Upper lobe of left lung (tissue), 6 donors: ENCODE data around the gene AFTPH. TPM values are rescaled to one million over a fixed set of nuclear protein-coding genes. Genes with fewer than 3 reads are reported as not detected.

Experiments
- ATAC-seq, 2 donors: fragments of 200-7000 bp; cut with Tn5 transposase; one replicate each; pipeline ENCODE4 v1.9.1; 2022; ENCODE audit warnings: mild to moderate bottlenecking in 2 of 2, moderate library complexity in 2 of 2; ENCODE audit not compliant: low FRiP score in 2 of 2
- DNase-seq, 2 donors: peaks; one replicate each; pipeline ENCODE4 v3.0.0-alpha.2; 2019 to 2020
- H3K27ac ChIP-seq, 4 donors: fragments of 200-600 bp; sonication (generic); one replicate each; pipeline ENCODE4 v1.5.1; 2016 to 2019
- H3K27me3 ChIP-seq, 4 donors: fragments of 200-600 bp; sonication (generic); one replicate each; pipeline ENCODE4 v1.5.1; 2017 to 2019
- H3K36me3 ChIP-seq, 4 donors: fragments of 200-600 bp; sonication (generic); one replicate each; pipeline ENCODE4 v1.5.1; 2016 to 2019
- H3K4me1 ChIP-seq, 4 donors: fragments of 200-600 bp; sonication (generic); one replicate each; pipeline ENCODE4 v1.5.1; 2018 to 2019
- H3K4me3 ChIP-seq, 4 donors: fragments of 200-600 bp; sonication (generic); one replicate each; pipeline ENCODE4 v1.5.1; 2017 to 2019; ENCODE audit warnings: mild to moderate bottlenecking in 2 of 4, moderate library complexity in 1 of 4
- H3K9me3 ChIP-seq, 4 donors: fragments of 200-600 bp; sonication (generic); one replicate each; pipeline ENCODE4 v1.5.1; 2018 to 2019
- EP300 ChIP-seq, 4 donors: sonication (generic); formaldehyde crosslinking; IDR thresholded peaks; one replicate each; pipeline ENCODE4 v1.5.1; 2017; ENCODE audit warnings: antibody characterized with exemption in 4 of 4, control low read depth in 2 of 4
- POLR2A ChIP-seq, 4 donors: fragments of 450-650 bp; IDR thresholded peaks; one replicate each; pipeline ENCODE4 v1.5.1; 2016 to 2017; ENCODE audit warnings: antibody characterized with exemption in 4 of 4, mild to moderate bottlenecking in 2 of 4
- POLR2AphosphoS5 ChIP-seq, 2 donors: sonication (generic); formaldehyde crosslinking; IDR thresholded peaks; one replicate each; pipeline ENCODE4 v1.5.1; 2017; ENCODE audit warnings: antibody characterized with exemption in 2 of 2
- WGBS, 2 donors: methylation state at CpG; one replicate each; pipeline ENCODE4 v1.1.5; 2017 to 2018; 5-methylcytosine and 5-hydroxymethylcytosine counted together
- total RNA-seq, 6 donors: library from RNA; depleted of rRNA in 4 of 6; stranded (reverse); fragments of >200 nt in 4 of 6; gene quantifications; one replicate each; pipeline versions ENCODE4 v1.1.0 to v1.2.1, GENCODE V29; 2016 to 2021
- TF ChIP-seq, protein P1 (sequence below), 6 experiments: fragments of 450-650 bp in 4 of 6; fragments of 200-600 bp in 2 of 6; sonication (generic) in 2 of 6; IDR thresholded peaks; one replicate each; pipeline ENCODE4 v1.5.1; 2016 to 2019; ENCODE audit warnings: antibody characterized with exemption in 6 of 6
- donor health status: DM: no; HTN: no; CAD: no; lungs with moderate emphysema.
- donor health status: DM: no; HTN: yes; CAD: no; lungs with severe emphysema.

Gene AFTPH
- total RNA-seq, 6 donors from 2014 or later = 21.5 to 72.9 (median 35.4) TPM

- Histone ChIP-seq H3K4me1 (peaks cover 0 to 9% (median 3%) of the 10 kb centered on the region in 4 donors), H3K27ac (no peak overlapping the region), H3K4me3 (no peak overlapping the region), H3K36me3 (peaks cover 0 to 6% (median 0%) of the 10 kb centered on the region in 4 donors), H3K27me3 (no peaks in the 10 kb centered on the region), H3K9me3 (no peaks in the 10 kb centered on the region)
- no peak for DNase-seq
- TF ChIP-seq POLR2A (IDR thresholded peaks at IDR 0.05) (no peak), POLR2AphosphoS5 (IDR thresholded peaks at IDR 0.05) (no peak), EP300 (IDR thresholded peaks at IDR 0.05) (no peak)
- TF ChIP-seq, protein P1, sequence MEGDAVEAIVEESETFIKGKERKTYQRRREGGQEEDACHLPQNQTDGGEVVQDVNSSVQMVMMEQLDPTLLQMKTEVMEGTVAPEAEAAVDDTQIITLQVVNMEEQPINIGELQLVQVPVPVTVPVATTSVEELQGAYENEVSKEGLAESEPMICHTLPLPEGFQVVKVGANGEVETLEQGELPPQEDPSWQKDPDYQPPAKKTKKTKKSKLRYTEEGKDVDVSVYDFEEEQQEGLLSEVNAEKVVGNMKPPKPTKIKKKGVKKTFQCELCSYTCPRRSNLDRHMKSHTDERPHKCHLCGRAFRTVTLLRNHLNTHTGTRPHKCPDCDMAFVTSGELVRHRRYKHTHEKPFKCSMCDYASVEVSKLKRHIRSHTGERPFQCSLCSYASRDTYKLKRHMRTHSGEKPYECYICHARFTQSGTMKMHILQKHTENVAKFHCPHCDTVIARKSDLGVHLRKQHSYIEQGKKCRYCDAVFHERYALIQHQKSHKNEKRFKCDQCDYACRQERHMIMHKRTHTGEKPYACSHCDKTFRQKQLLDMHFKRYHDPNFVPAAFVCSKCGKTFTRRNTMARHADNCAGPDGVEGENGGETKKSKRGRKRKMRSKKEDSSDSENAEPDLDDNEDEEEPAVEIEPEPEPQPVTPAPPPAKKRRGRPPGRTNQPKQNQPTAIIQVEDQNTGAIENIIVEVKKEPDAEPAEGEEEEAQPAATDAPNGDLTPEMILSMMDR (IDR thresholded peaks at IDR 0.05) = no peak
- WGBS, 2 donors = 81 to 85% methylated on average over 6 of the region's 6 CpGs
- ATAC-seq = no peak
These were observed 39.4 kb downstream of the AFTPH start for GRCh38 chr2:64563436-64563938.

DNA sequence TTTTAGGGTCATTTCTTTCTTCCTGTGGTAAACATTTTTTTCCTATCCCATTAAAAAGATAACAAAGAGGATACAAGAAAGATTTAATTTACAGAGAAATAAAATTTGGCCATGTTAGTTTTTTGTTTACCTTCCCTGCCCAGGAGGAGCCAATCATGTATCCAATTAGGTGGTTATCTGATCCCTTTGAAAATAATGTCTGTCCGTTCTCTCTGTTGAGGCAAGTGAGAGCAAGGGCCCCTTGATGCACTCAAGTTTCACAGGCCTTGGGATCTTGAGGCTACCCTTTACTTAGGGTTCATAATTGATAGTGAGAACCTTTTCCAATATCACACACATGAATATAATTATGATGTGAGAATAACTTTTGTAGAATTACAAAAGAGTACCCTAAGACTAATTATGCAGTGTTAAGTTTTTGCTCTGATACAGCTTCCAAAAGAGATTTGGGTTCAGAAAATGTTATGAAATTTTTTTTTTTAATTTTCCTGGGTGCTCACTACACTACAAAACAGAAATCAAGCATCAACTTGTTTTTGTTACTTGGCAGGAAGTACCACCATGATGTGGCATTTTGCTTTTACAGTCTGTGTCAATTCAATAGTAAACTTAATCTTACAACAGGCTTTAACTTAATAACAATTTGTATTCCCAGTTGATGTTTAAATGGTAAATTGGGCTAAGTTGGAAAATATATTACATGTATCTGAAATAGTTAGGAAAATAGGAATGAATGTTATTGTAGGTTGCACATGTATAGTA, 42.0 kb downstream of the AFTPH start:
- 94 to 95% methylated on average over 1 of the region's 1 CpG for WGBS, 2 donors
- Histone ChIP-seq H3K36me3 (peaks cover 0 to 23% (median 4%) of the 10 kb centered on the region in 4 donors), H3K4me1 (peaks cover 0 to 9% (median 3%) of the 10 kb centered on the region in 4 donors), H3K9me3 (no peaks in the 10 kb centered on the region), H3K27me3 (no peaks in the 10 kb centered on the region), H3K4me3 (no peak overlapping the region), H3K27ac (no peak overlapping the region)
- no peak for DNase-seq
- ATAC-seq = no peak
- TF ChIP-seq EP300 (IDR thresholded peaks at IDR 0.05) (no peak), POLR2AphosphoS5 (IDR thresholded peaks at IDR 0.05) (no peak), POLR2A (IDR thresholded peaks at IDR 0.05) (no peak)
- TF ChIP-seq, protein P1 (IDR thresholded peaks at IDR 0.05) = no peak

DNA sequence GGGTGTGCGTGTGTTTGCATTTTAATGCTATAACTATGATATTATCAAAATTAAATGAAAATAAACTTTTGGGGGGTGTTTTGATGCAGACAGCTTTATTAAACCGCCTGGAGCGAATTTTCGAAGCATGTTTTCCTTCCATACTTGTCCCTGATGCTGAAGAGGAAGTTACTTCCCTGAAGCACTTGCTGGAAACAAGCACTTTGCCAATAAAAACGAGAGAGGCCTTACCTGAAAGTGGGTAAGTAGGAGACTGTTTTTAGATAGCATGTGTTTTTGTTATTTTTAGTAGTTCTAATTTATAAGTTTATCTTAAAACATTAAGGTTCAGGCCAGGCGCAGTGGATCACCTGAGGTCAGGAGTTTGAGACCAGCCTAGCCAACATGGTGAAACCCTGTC, 43.3 kb downstream of the AFTPH start:
- no peak for TF ChIP-seq POLR2AphosphoS5 (IDR thresholded peaks at IDR 0.05)
- H3K36me3 ChIP-seq = peaks cover 3 to 36% (median 6%) of the 10 kb centered on the region in 4 donors
- H3K4me1 ChIP-seq = peaks cover 0 to 6% (median 3%) of the 10 kb centered on the region in 4 donors
- DNase-seq = peak in 1 of 2 donors; percentile 23
- H3K9me3 ChIP-seq = no peaks in the 10 kb centered on the region
- no peak overlapping the region for H3K27ac ChIP-seq
- no peaks in the 10 kb centered on the region for H3K27me3 ChIP-seq
- no peak overlapping the region for H3K4me3 ChIP-seq
- ATAC-seq = no peak
- WGBS, 2 donors = 75 to 78% methylated on average over 6 of the region's 6 CpGs

DNA sequence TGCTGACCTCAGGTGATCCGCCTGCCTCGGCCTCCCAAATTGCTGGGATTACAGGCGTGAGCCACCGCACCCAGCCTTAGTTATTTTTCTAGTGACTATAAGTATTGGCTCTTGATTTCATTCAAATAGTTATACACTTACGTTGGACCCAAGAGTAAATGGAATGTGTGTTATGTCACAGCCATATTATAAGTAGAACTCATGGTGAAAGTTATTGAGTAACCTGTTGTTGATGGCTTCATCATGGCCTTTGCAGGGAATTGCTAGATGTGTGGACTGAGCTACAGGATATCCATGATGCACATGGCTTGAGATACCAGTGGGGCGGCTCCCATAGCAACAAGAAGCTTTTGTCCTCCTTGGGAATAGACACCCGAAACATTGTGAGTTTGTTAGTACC, 44.7 kb downstream of the AFTPH start:
- TF ChIP-seq, protein P1 (IDR thresholded peaks at IDR 0.05) = no peak
- TF ChIP-seq EP300 (IDR thresholded peaks at IDR 0.05) (no peak), POLR2AphosphoS5 (IDR thresholded peaks at IDR 0.05) (no peak), POLR2A (IDR thresholded peaks at IDR 0.05) (no peak)
- Histone ChIP-seq H3K4me3 (no peak overlapping the region), H3K27ac (no peak overlapping the region), H3K36me3 (peaks cover 3 to 49% (median 13%) of the 10 kb centered on the region in 4 donors), H3K27me3 (no peaks in the 10 kb centered on the region), H3K9me3 (no peaks in the 10 kb centered on the region), H3K4me1 (peaks cover 0 to 6% (median under 1%) of the 10 kb centered on the region in 4 donors)
- ATAC-seq (no peak), DNase-seq (no peak)
- WGBS, 2 donors = 89 to 90% methylated on average over 7 of the region's 7 CpGs

DNA sequence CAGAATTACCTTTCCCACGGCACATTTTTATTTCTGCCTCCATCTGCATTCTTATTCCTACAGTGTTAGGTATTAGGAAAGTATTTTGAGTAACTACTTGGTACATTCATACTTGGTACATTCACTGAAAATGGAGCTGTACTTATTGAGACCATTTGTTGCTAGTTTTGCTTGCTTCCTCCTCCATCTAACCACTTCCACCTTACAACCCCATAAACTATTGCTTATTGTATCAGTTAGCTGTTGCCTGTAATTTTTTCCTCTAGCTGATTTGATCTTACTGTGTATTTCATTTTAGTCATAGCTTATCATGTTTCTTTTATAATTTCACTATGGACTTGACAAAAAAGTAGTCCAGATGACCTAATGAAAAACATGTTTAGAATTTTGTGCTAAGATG, 50.7 kb downstream of the AFTPH start:
- Histone ChIP-seq H3K9me3 (no peaks in the 10 kb centered on the region), H3K4me1 (no peaks in the 10 kb centered on the region), H3K36me3 (peaks cover 13 to 90% (median 35%) of the 10 kb centered on the region in 4 donors), H3K27me3 (no peaks in the 10 kb centered on the region), H3K4me3 (no peak overlapping the region), H3K27ac (no peak overlapping the region)
- TF ChIP-seq POLR2AphosphoS5 (IDR thresholded peaks at IDR 0.05) (no peak), POLR2A (IDR thresholded peaks at IDR 0.05) (no peak), EP300 (IDR thresholded peaks at IDR 0.05) (no peak)
- TF ChIP-seq, protein P1 (IDR thresholded peaks at IDR 0.05) = no peak
- ATAC-seq (no peak), DNase-seq (no peak)
- WGBS, 2 donors = 80 to 96% methylated on average over 1 of the region's 1 CpG
